GM12892 (cell line): ENCODE results near the gene TTC28.

ENCODE experiments used
- DNase-seq: peaks from one replicate; pipeline ENCODE4 v3.0.0; 2011; ENCODE audit not compliant: insufficient read length
- FAIRE-seq: peaks from 2 replicates; lab custom pipeline; 2011; peaks lifted over from hg19 to GRCh38; lab: Jason Lieb, UNC
- POLR2A ChIP-seq: IDR thresholded peaks from 2 replicates; pipeline ENCODE4 v1.6.1; 2011; ENCODE audit warnings: low read depth, low read length, control low read depth
- POLR2AphosphoS5 ChIP-seq: IDR thresholded peaks from 2 replicates; pipeline ENCODE4 v1.6.1; 2011; ENCODE audit warnings: low read depth, low read length, control low read depth
- TAF1 ChIP-seq: IDR thresholded peaks from 2 replicates; pipeline ENCODE4 v1.6.1; 2011; ENCODE audit warnings: low read depth, mild to moderate bottlenecking, control low read depth, low read length, borderline replicate concordance

TTC28 gene

GRCh38 chr22:28019881-28020861, 659.5 kb downstream of the TTC28 start:
- peak; percentile 71 for DNase-seq
- peak; percentile 56 for FAIRE-seq
- no peak for TF ChIP-seq POLR2AphosphoS5
- no peak for TF ChIP-seq TAF1
- TF ChIP-seq POLR2A, result no peak

GRCh38 chr22:28019360-28019759, 660.3 kb downstream of the TTC28 start:
- TF ChIP-seq POLR2AphosphoS5 (no peak), POLR2A (no peak), TAF1 (no peak)
- DNase-seq, result no peak
- FAIRE-seq, result no peak

- TF ChIP-seq TAF1 (no peak), POLR2AphosphoS5 (no peak), POLR2A (no peak)
- DNase-seq (no peak), FAIRE-seq (no peak)
Observed at GRCh38 chr22:28018461-28018927, 661.1 kb downstream of the TTC28 start.

GRCh38 chr22:28017859-28018258, 661.8 kb downstream of the TTC28 start:
- TF ChIP-seq POLR2AphosphoS5 (no peak), POLR2A (no peak), TAF1 (no peak)
- DNase-seq, result no peak
- FAIRE-seq, result no peak

- TF ChIP-seq POLR2AphosphoS5 (no peak), POLR2A (no peak), TAF1 (no peak)
- FAIRE-seq, result no peak
- DNase-seq, result no peak
Observed at GRCh38 chr22:28017558-28017820, 662.2 kb downstream of the TTC28 start.

GRCh38 chr22:28016781-28017557, 662.7 kb downstream of the TTC28 start:
- TF ChIP-seq TAF1, result no peak
- TF ChIP-seq POLR2AphosphoS5, result no peak
- TF ChIP-seq POLR2A, result no peak
- DNase-seq, result no peak
- no peak for FAIRE-seq

GRCh38 chr22:28015676-28016601, 663.7 kb downstream of the TTC28 start:
- DNase-seq (no peak), FAIRE-seq (no peak)
- TF ChIP-seq POLR2AphosphoS5 (no peak), POLR2A (no peak), TAF1 (no peak)

- DNase-seq, result no peak
- no peak for FAIRE-seq
Observed at GRCh38 chr22:28015046-28015425, 664.6 kb downstream of the TTC28 start.

GRCh38 chr22:28014211-28015045, 665.2 kb downstream of the TTC28 start:
- TF ChIP-seq POLR2A (no peak), POLR2AphosphoS5 (no peak), TAF1 (no peak)
- DNase-seq (no peak), FAIRE-seq (no peak)

More at GRCh38 chr22:28015046-28015425, 664.6 kb downstream of the TTC28 start:
- no peak for TF ChIP-seq TAF1
- TF ChIP-seq POLR2AphosphoS5, result no peak
- TF ChIP-seq POLR2A, result no peak

GRCh38 chr22:28013611-28014010, 666.0 kb downstream of the TTC28 start:
- TF ChIP-seq POLR2AphosphoS5, result no peak
- DNase-seq (no peak), FAIRE-seq (no peak)
